ENCODE results near the gene FCRL6.

The FCRL6 gene

GRCh38 chr1:159802111-159802510, at the start of gene FCRL6:
FCRL6 (plus strand) TSS chr1:159802360; CDS start chr1:159802425, 65 bp downstream.
- DNase-seq (ENCODE audit: low read depth), result no peak

- DNase-seq (ENCODE audit: low read depth), result no peak
Measured at GRCh38 chr1:159753386-159753785, 48.8 kb upstream of the FCRL6 start.

GRCh38 chr1:159755451-159756007, 46.6 kb upstream of the FCRL6 start:
- no peak for DNase-seq (ENCODE audit: low read depth)

- DNase-seq (ENCODE audit: low read depth), result no peak
Measured at GRCh38 chr1:159756397-159756796, 45.8 kb upstream of the FCRL6 start.

GRCh38 chr1:159763686-159764085, 38.5 kb upstream of the FCRL6 start:
- DNase-seq (ENCODE audit: low read depth), result no peak

- DNase-seq (ENCODE audit: low read depth), result no peak
Measured at GRCh38 chr1:159765806-159766205, 36.4 kb upstream of the FCRL6 start.

GRCh38 chr1:159771127-159771895, 30.8 kb upstream of the FCRL6 start:
- DNase-seq (ENCODE audit: low read depth), result no peak

GRCh38 chr1:159774465-159774864, 27.7 kb upstream of the FCRL6 start:
- no peak for DNase-seq (ENCODE audit: low read depth)

GRCh38 chr1:159775716-159776115, 26.4 kb upstream of the FCRL6 start:
- DNase-seq (ENCODE audit: low read depth), result no peak

- no peak for DNase-seq (ENCODE audit: low read depth)
Measured at GRCh38 chr1:159778266-159778665, 23.9 kb upstream of the FCRL6 start.

GRCh38 chr1:159779403-159779851, 22.7 kb upstream of the FCRL6 start:
- DNase-seq (ENCODE audit: low read depth), result no peak

- DNase-seq (ENCODE audit: low read depth), result peak; percentile 93
Measured at GRCh38 chr1:159780583-159781582, 21.3 kb upstream of the FCRL6 start, which contains the start of gene DUSP23. DUSP23 (plus strand) TSS chr1:159780962; CDS start chr1:159781101, 139 bp downstream.

GRCh38 chr1:159781992-159782391, 20.2 kb upstream of the FCRL6 start:
- no peak for DNase-seq (ENCODE audit: low read depth)

GRCh38 chr1:159783724-159784123, 18.4 kb upstream of the FCRL6 start:
- no peak for DNase-seq (ENCODE audit: low read depth)

GRCh38 chr1:159786465-159786864, 15.7 kb upstream of the FCRL6 start:
- no peak for DNase-seq (ENCODE audit: low read depth)

- DNase-seq (ENCODE audit: low read depth), result no peak
Measured at GRCh38 chr1:159786966-159787365, 15.2 kb upstream of the FCRL6 start.

GRCh38 chr1:159790237-159790917, 11.8 kb upstream of the FCRL6 start:
- no peak for DNase-seq (ENCODE audit: low read depth)

- DNase-seq (ENCODE audit: low read depth), result no peak
Measured at GRCh38 chr1:159791031-159791430, 11.1 kb upstream of the FCRL6 start.

- DNase-seq (ENCODE audit: low read depth), result no peak
Measured at GRCh38 chr1:159791461-159791860, 10.7 kb upstream of the FCRL6 start.

GRCh38 chr1:159795534-159795933, 6.6 kb upstream of the FCRL6 start:
- DNase-seq (ENCODE audit: low read depth), result no peak

GRCh38 chr1:159798893-159799292, 3.3 kb upstream of the FCRL6 start:
- DNase-seq (ENCODE audit: low read depth), result no peak

Measured in T-helper 22 cell (primary cell).